HG02938 (cell line): Measurements from ENCODE around the gene NOSTRIN.
A peak's percentile ranks its signal among the peaks of the same experiment; 100 is the strongest.
"Not testable (repeated sequence)": the region's sequence is repeated elsewhere in the genome, so short reads cannot be mapped to it uniquely, and the experiment has no call there.

Experiments
- ATAC-seq: cut with Tn5 transposase; IDR thresholded peaks from one replicate; pipeline ENCODE4 v1.9.1; 2021; ENCODE audit warnings: mild to moderate bottlenecking, moderate library complexity; ENCODE audit not compliant: unreplicated experiment

The NOSTRIN gene

GRCh38 chr2:168801961-168802858 lies at the start of gene NOSTRIN:
NOSTRIN (plus strand) TSS chr2:168802637; CDS start chr2:168802647, 10 bp downstream.
- ATAC-seq, result no peak

DNA sequence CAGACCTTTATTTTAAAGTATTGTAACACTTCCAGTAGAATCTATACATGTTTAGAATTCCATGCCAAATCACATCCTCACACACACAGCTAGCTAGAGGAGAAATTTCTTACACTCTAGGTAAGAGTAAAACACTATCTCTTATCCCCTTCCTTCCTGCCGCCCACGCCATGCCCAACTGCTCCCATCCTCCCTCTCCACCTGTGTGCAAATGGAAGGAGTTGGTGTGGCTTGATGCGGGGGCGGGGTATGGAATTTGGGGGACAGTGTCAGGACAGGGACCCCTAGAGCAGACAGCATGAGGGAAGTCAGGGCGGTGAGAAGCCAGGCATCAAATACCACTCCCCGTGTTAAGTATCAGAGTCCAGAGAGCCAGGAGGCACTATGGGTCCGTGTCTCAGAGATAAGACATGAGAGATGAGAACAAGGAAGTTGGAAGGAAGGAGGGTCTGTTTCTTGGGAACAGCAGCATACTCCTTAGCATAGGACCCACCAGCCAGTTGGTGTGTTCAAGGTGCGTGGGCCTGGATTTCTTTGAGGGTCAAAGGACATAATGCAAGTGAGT lies 48.6 kb upstream of the NOSTRIN start:
- ATAC-seq, result no peak

DNA sequence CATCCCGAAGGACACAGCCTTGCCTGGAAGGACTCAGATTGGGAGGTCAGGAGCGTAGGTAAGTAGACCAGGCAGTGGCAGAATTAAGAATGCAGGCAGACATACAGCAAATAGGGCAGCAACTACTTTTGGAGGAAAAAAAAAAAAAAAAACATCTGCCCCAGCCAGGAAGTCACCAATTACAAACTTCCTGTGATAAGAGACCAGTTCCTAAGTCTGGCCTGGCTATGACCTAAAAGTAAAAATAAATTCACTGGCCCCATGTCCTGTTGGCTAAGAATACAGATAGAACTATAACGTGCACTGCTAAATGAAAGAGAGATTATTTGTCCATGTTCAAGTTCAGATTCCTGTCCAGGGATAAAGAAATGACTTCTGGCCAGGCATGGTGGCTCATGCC lies 45.2 kb upstream of the NOSTRIN start:
- no peak for ATAC-seq

GRCh38 chr2:168758970-168759820 lies 43.2 kb upstream of the NOSTRIN start:
- ATAC-seq, result peak; percentile 79

- no peak for ATAC-seq
These were observed 37.0 kb upstream of the NOSTRIN start for GRCh38 chr2:168765401-168765800.

DNA sequence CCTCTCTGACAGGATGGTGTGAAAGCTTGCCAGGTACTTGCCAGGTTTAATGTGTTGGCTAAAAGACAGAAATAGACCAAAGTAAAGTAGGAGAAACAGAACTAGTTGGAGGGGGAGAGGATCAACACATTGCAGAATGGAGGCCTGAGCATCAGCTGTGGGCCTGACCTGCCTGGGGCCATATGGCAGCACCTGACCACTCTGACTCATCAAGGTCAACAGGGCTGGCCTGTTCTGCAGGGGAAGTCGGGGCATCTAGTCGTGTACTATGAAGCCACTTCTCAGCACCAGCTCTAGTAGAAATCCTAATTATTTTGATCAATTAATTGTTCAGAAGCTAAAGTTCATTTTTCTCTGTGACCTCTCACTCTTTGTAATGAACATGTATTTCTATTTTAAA lies 35.8 kb upstream of the NOSTRIN start:
- no peak for ATAC-seq

DNA sequence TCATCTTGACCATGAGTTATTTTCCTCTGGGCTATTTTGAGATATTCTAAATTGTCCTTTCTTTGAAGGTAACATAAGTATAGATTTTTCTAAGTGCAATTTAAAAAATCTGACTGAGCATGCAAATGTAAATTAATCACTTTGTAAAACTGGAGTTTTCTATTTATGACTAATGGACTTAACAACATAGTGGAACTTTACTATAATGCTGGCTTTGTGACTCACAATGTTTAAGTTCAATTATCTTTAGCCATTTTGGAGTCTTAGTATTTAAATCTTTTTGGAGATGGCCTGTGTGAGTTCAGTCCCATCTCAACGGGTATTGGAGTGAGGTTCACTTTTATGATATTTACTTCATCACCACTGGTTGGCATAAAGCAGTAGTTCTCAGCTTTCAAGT lies 35.2 kb upstream of the NOSTRIN start:
- no peak for ATAC-seq

DNA sequence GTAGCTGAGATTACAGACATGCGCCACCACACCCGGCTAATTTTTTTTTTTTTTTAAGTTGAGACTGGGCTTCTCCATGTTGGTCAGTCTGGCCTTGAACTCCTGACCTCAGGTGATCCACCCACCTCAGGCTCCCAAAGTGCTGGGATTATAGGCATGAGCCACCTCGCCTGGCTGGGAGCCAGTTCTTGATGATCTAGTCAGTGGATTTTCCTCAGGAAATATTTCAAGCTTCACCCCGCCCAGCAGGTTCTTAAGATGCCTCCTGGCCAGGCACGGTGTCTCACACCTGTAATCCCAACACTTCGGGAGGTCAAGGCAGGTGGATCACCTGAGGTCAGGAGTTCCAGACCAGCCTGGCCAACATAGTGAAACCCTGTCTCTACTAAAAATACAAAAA lies 34.1 kb upstream of the NOSTRIN start:
- ATAC-seq, result not testable (repeated sequence)

DNA sequence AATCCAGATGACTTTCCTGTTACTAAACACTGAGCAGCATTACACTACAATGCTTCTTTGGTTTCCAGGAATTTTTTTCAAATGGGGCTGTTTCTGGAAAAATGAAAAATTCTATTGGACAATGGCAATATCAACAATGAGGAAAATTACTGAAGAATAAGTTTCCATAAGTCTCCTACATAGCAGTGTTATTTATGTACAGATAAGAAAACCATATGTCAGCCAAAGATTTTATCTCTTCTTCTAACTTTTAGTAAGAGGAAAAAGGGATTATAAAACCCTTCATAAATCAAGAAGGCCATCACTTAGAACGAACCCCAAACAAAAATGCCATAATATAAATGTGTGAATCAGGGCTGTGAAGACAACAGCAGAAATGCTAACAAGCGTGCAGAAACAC lies 31.6 kb upstream of the NOSTRIN start:
- ATAC-seq, result no peak

DNA sequence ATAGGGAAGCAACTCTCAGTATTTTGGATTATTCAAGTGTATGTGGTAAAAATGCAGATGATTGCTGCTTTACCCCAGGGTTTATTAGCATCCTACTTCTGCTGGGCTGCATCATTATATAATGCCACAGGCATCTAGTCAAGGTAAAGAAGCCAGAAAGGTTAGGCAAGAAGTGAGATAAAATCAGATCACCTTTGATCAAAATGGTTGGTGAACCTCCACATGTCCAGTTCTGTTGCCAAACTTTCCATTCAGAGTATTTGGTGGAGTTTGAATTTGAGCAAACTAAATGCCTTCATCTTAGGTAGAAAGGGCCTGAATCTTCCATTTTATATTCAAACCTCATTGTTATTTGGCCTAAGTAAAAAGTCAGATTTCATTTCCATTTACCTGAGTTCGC lies 29.7 kb upstream of the NOSTRIN start:
- no peak for ATAC-seq

DNA sequence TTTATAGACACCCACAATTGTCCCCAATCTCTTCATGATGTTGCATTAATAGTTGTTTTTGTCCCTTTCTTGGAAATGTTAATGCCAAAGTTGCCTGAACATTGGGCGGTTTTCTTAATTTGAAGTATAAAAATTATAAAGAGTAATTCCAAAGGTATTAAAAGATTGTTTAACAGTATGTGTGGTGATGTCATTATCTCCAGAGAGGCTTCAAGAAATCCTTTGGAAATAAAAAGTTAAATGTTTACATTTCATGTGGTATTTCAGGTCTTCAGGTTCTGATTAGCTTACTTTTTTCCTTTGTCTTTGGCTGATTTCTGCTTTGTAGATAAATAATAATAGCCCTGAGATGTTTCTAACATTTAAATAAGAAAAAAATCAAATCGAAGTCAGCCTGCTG lies 29.3 kb upstream of the NOSTRIN start:
- no peak for ATAC-seq

DNA sequence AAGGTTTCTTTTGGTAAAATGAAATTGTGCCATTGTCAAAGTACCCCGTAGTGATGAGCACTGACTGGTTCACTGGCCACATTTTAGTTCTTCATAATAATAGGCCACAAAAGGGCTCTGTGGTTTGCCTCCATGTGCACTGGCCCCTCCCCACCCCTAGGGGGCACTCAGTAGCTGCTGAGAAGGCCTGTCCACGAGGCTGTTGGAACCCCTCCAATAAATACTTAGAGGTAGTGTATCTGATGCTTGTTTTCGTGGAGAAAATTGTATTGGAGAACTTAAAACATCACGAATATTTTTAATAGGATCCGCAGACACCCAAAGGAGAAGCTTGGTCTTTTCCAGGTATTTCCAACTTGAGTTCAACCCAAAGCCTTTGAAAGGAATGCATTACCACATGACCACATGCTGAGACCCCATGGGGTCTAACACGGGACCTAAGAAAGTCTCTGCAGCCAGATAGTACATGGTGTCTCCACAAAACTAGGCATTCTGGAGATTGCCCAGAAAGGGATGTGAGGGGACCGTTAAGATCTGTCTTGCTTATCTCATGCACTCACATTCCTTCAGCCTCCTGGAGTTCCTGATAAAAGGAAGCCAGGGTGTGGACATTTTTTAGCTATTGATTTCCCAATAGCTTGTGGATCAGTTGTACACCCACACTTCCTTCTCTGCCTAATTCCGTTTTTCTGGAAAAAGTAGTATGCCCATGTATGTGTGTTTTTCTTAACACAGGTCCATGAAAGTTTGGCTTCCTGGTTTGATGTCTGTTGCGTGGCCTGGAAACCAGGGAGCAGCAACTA lies 28.5 kb upstream of the NOSTRIN start:
- ATAC-seq, result peak; percentile 63

GRCh38 chr2:168775837-168776236 lies 26.6 kb upstream of the NOSTRIN start:
- no peak for ATAC-seq

GRCh38 chr2:168780669-168781071 lies 21.8 kb upstream of the NOSTRIN start:
- no peak for ATAC-seq

DNA sequence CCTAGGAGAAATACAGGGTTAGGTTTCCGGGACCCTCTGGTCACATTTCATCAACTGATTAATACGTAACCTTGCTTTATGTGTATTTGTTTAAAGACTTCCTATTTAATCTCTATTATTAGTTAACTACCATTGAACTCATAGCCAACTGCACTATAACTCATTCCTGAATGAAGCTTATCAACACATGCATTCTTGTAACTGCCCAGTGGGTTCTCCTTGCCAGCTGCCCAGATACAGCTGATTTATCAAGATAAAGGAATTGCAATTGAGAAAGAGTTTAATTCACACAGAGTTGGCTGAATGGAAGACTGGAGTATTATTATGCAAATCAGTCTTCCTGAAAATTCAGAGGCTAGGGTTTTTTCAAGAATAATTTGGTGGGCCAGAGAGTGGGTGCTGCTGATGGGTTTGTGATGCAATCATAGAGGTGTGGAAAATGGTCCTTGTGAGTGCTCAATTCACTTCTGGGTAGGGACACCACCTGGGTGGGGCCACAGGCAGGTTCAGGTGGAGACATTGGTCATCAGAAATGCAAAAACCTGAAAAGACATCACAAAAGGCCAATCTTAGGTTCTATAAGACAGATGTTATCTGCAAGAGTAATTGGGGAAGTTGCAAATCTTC lies 21.1 kb upstream of the NOSTRIN start:
- no peak for ATAC-seq

- ATAC-seq, result no peak
These were observed 20.2 kb upstream of the NOSTRIN start for GRCh38 chr2:168782271-168782670.

- ATAC-seq, result no peak
These were observed 17.4 kb upstream of the NOSTRIN start for GRCh38 chr2:168784993-168785392.

DNA sequence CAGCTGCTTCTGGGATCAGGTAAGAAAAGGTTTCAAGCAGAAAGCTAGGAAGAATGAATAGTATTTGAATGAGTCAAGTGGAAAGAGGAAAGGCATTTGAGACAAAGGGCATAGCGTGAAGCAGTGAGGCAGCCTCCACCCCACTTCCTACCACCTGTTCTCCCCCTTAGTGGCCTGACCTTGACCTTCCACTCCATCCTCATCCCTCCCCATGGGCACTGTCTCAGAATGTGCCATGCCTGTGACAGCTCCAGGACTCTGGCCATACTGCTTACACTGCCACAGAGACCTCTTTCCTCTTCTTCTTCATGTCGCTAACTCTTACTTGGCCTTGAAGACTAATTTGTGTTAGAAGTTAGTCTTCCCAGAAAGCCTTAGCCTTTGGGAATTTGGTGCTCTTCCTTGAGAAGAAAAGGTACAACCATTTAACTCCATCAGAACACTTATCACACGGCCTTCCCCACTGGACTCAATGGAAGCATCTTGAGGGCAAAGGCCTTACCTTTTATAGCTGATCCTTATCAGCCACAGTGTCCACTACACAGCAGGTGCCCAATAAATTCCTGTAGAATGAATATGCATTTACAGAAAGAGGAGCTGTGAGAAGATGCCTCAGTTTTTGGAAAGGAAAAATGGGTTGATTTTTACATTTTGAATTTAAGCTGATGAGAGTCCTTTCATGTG lies 15.2 kb upstream of the NOSTRIN start:
- no peak for ATAC-seq

DNA sequence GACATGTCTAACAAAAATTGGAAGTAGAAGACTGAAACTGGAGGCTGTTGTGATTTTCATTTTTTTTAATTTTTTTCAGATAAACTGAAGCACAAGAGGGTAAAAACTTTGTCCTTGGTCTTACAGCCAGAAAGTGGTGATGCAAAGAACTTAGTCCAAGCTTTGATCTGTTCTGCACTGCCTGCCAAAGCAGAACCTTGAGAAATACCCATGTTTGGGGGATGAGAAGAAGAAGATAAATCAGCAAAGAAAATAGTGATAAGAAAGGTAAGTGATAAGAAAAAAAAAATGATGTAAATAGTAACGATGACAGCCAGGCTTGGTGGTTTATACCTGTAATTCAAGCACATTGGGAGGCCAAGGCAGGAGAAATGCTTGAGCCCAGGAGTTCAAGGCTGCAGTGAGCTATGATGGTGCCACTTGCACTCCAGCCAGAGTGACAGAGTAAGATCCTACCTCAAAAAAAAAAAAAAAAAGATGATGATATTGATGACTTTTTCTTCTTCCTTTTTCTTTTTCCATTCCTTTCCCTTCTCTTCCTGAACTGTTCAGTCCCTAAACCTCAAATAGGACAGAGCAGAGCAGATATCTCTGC lies 14.6 kb upstream of the NOSTRIN start:
- ATAC-seq, result no peak
